Neural cell (in vitro differentiated cells): ENCODE results near the gene DLGAP4.

Source experiments
- CTCF ChIP-seq: fragments of 450-650 bp; IDR thresholded peaks from 2 replicates; pipeline ENCODE4 v1.5.1; 2014; ENCODE audit warnings: antibody characterized with exemption, mild to moderate bottlenecking, moderate library complexity; ENCODE audit not compliant: poor library complexity, severe bottlenecking
- EP300 ChIP-seq: fragments of 450-650 bp; conservative IDR thresholded peaks from 2 replicates; pipeline ENCODE4 v1.6.1; 2014; ENCODE audit warnings: antibody characterized with exemption, mild to moderate bottlenecking, moderate library complexity; ENCODE audit not compliant: poor library complexity, severe bottlenecking
- EZH2 ChIP-seq: fragments of 200-600, 300-800 bp; shearing (Covaris generic), sonication (generic); IDR thresholded peaks from 2 replicates; pipeline ENCODE4 v1.6.1; 2014; ENCODE audit warnings: antibody characterized with exemption, low read length, borderline replicate concordance, mild to moderate bottlenecking; ENCODE audit not compliant: insufficient read depth, poor library complexity, severe bottlenecking
- POLR2AphosphoS5 ChIP-seq: IDR thresholded peaks from 2 replicates; pipeline ENCODE4 v1.6.1; 2012

DNA sequence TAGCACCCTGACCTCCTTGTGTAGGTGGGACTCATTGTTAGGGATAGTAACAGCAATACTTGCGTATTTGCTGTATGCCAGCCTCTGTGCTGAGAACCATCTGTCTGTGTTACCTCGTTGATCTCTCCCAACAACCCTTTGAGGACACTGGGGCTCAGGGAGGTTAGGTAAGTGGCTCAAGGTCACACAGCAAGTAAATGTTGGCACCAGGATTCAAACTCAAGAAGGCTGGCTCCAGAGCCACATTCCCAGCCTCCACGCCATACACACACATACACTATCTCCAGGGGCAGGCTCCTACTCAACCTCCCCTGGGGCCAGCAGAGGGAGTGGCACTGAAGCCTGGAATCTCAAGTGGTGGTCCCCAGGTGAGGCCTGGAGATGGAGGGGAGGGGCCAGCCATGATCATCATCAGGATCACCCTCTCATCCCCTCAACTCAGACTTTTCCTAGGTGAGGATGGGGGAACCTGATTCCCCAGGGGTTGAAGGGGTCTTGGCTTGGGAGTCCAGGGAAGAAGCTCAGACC lies 109.4 kb downstream of the DLGAP4 start:
- TF ChIP-seq POLR2AphosphoS5 = no peak
- no peak for TF ChIP-seq CTCF
- TF ChIP-seq EZH2 = no peak
- TF ChIP-seq EP300 = no peak
